H1 (cell line): Measurements from ENCODE around the gene CXCL14. TPM values are rescaled to one million over a fixed set of nuclear protein-coding genes. Genes with fewer than 3 reads are reported as not detected.

ENCODE experiments used
- CTCF ChIA-PET: fragments of 300-600 bp; sonication (Branson Sonifier 250); formaldehyde crosslinking; loops from one replicate; lab custom pipeline; 2021; ENCODE audit not compliant: partially characterized antibody; lab: Charles Lee
- POLR2A ChIA-PET: fragments of 300-600 bp; sonication (Branson Sonifier 250); formaldehyde crosslinking; loops from one replicate; lab custom pipeline; 2021; ENCODE audit warnings: inconsistent platforms; ENCODE audit not compliant: partially characterized antibody; lab: Charles Lee
- DNase-seq, 2 experiments: peaks; one replicate each; pipeline versions ENCODE4 v3.0.0 to v3.0.0-alpha.2; 2010 to 2022; ENCODE audit warnings: low spot score in 2 of 2, low read depth in 1 of 2, mixed read lengths in 1 of 2
- FAIRE-seq: peaks from 2 replicates; lab custom pipeline; 2011; peaks lifted over from hg19 to GRCh38; lab: Jason Lieb, UNC
- H2AFZ ChIP-seq: 2 replicates; pipeline ENCODE4 v1.8.1; 2012; ENCODE audit warnings: low read length, inconsistent platforms
- H2AK5ac ChIP-seq: 2 replicates; pipeline ENCODE4 v1.6.1; 2013; ENCODE audit warnings: low read depth, low read length
- H2BK120ac ChIP-seq: replicated peaks from 2 replicates; pipeline ENCODE3; 2013; ENCODE audit warnings: low read depth, low read length, inconsistent platforms
- H2BK12ac ChIP-seq: 2 replicates; pipeline ENCODE4 v1.6.1; 2013; ENCODE audit warnings: low read depth, low read length
- H2BK15ac ChIP-seq: 2 replicates; pipeline ENCODE4 v1.6.1; 2013; ENCODE audit warnings: low read length
- H2BK20ac ChIP-seq: 2 replicates; pipeline ENCODE4 v1.6.1; 2013; ENCODE audit warnings: low read length
- H2BK5ac ChIP-seq: 2 replicates; pipeline ENCODE4 v1.6.1; 2013; ENCODE audit warnings: low read depth, low read length
- H3K14ac ChIP-seq: 2 replicates; pipeline ENCODE4 v1.6.1; 2013; ENCODE audit warnings: inconsistent platforms; ENCODE audit not compliant: insufficient read length
- H3K18ac ChIP-seq: 2 replicates; pipeline ENCODE4 v1.6.1; 2013; ENCODE audit warnings: low read length; ENCODE audit errors: extremely low read depth
- H3K23ac ChIP-seq: 2 replicates; pipeline ENCODE4 v1.6.1; 2013; ENCODE audit warnings: inconsistent platforms; ENCODE audit not compliant: insufficient read length
- H3K23me2 ChIP-seq: 2 replicates; pipeline ENCODE4 v1.6.1; 2013; ENCODE audit warnings: low read depth, low read length
- H3K27ac ChIP-seq: 2 replicates; pipeline ENCODE4 v1.6.1; 2011; ENCODE audit warnings: low read depth, low read length, inconsistent platforms
- H3K27me3 ChIP-seq, 4 experiments: replicated peaks in 1 of 4; 1 replicate in 1 of 4; 2 replicates in 3 of 4; pipeline versions ENCODE4 v1.6.1 to v1.8.1; 2011 to 2013; ENCODE audit warnings: low read length in 3 of 4, mild to moderate bottlenecking in 3 of 4, inconsistent platforms in 2 of 4, mixed read lengths in 2 of 4, moderate library complexity in 1 of 4; ENCODE audit not compliant: control insufficient read depth in 3 of 4, insufficient read depth in 3 of 4; ENCODE audit errors: extremely low read depth in 1 of 4
- H3K36me3 ChIP-seq, 4 experiments: 2 replicates each; pipeline versions ENCODE4 v1.6.1 to v1.8.1; 2011 to 2013; ENCODE audit warnings: mild to moderate bottlenecking in 4 of 4, low read length in 3 of 4, moderate library complexity in 2 of 4, control low read depth in 1 of 4, inconsistent platforms in 1 of 4; ENCODE audit not compliant: insufficient read depth in 4 of 4, control insufficient read depth in 2 of 4
- H3K4ac ChIP-seq: replicated peaks from 2 replicates; pipeline ENCODE3; 2013; ENCODE audit warnings: low read length, low read depth, mixed read lengths, inconsistent platforms; ENCODE audit not compliant: insufficient read length
- H3K4me1 ChIP-seq, 4 experiments: replicated peaks in 1 of 4; 1 replicate in 1 of 4; 2 replicates in 3 of 4; pipeline versions ENCODE4 v1.6.1 to v1.8.1; 2011 to 2013; ENCODE audit warnings: low read length in 3 of 4, inconsistent platforms in 2 of 4, mixed read lengths in 1 of 4; ENCODE audit not compliant: insufficient read depth in 4 of 4, control insufficient read depth in 3 of 4
- H3K4me2 ChIP-seq, 2 experiments: 2 replicates each; pipeline versions ENCODE4 v1.6.1 to v1.8.1; 2011 to 2013; ENCODE audit warnings: low read depth in 2 of 2, low read length in 2 of 2, control low read depth in 1 of 2, inconsistent platforms in 1 of 2, mild to moderate bottlenecking in 1 of 2; ENCODE audit not compliant: insufficient read depth in 1 of 2
- H3K4me3 ChIP-seq, 4 experiments: fragments of 200-600, 300-600 bp in 1 of 4; sonication (generic), shearing (Covaris generic), sonication (Bioruptor Twin) in 1 of 4; 2 replicates each; pipeline versions ENCODE4 v1.5.1 to v1.8.1; 2011 to 2016; ENCODE audit warnings: low read length in 4 of 4, low read depth in 3 of 4, control low read depth in 2 of 4, inconsistent platforms in 2 of 4, mild to moderate bottlenecking in 2 of 4, mixed read lengths in 1 of 4, moderate library complexity in 1 of 4; ENCODE audit not compliant: insufficient read depth in 2 of 4; ENCODE audit errors: extremely low read depth in 1 of 4
- H3K56ac ChIP-seq: replicated peaks from 2 replicates; pipeline ENCODE3; 2013; ENCODE audit warnings: low read depth, mild to moderate bottlenecking, mixed read lengths, low read length, inconsistent platforms; ENCODE audit not compliant: insufficient read length
- H3K79me1 ChIP-seq: 2 replicates; pipeline ENCODE4 v1.6.1; 2013; ENCODE audit warnings: low read depth, low read length, control low read depth
- H3K79me2 ChIP-seq, 2 experiments: 2 replicates each; pipeline versions ENCODE4 v1.6.1 to v1.8.1; 2012 to 2013; ENCODE audit warnings: low read length in 2 of 2, mild to moderate bottlenecking in 2 of 2, inconsistent platforms in 1 of 2; ENCODE audit not compliant: insufficient read depth in 2 of 2, control insufficient read depth in 1 of 2
- H3K9ac ChIP-seq, 4 experiments: replicated peaks in 1 of 4; 1 replicate in 1 of 4; 2 replicates in 3 of 4; pipeline versions ENCODE4 v1.6.1 to v1.8.1; 2011 to 2013; ENCODE audit warnings: low read depth in 3 of 4, low read length in 3 of 4, control low read depth in 2 of 4, mild to moderate bottlenecking in 2 of 4, moderate library complexity in 2 of 4, inconsistent platforms in 1 of 4; ENCODE audit errors: extremely low read depth in 1 of 4
- H3K9me3 ChIP-seq, 2 experiments: 2 replicates each; pipeline versions ENCODE4 v1.6.1 to v1.8.1; 2012 to 2013; ENCODE audit warnings: mild to moderate bottlenecking in 2 of 2, moderate library complexity in 2 of 2, control low read depth in 1 of 2, inconsistent platforms in 1 of 2, low read depth in 1 of 2, low read length in 1 of 2, mixed read lengths in 1 of 2; ENCODE audit not compliant: insufficient read depth in 2 of 2
- H4K20me1 ChIP-seq, 2 experiments: replicated peaks in 1 of 2; 2 replicates each; pipeline versions ENCODE3 to v1.8.1; 2011 to 2013; ENCODE audit warnings: inconsistent platforms in 2 of 2, low read length in 2 of 2, mild to moderate bottlenecking in 1 of 2; ENCODE audit not compliant: insufficient read depth in 2 of 2, control insufficient read depth in 1 of 2
- H4K5ac ChIP-seq: 2 replicates; pipeline ENCODE4 v1.6.1; 2013; ENCODE audit warnings: low read length, low read depth, mixed read lengths, inconsistent platforms; ENCODE audit not compliant: insufficient read length
- H4K8ac ChIP-seq: 2 replicates; pipeline ENCODE4 v1.8.0; 2013; ENCODE audit warnings: mild to moderate bottlenecking, moderate library complexity, low read length, inconsistent platforms; ENCODE audit not compliant: insufficient read depth; ENCODE audit errors: extremely low read depth
- H4K91ac ChIP-seq: replicated peaks from 2 replicates; pipeline ENCODE3; 2013; ENCODE audit warnings: low read length, mixed read lengths, inconsistent platforms; ENCODE audit not compliant: insufficient read length
- CREB1 ChIP-seq: IDR thresholded peaks from 2 replicates; pipeline ENCODE4 v1.6.1; 2012; ENCODE audit warnings: inconsistent platforms
- WGBS, 2 experiments: shearing (Covaris generic) in 1 of 2; methylation state at CpG; one replicate each; pipeline versions ENCODE4 v1.1.6 to v1.1.7; 2013 to 2015; ENCODE audit warnings: low lambda C conversion rate in 2 of 2, mixed read lengths in 2 of 2, inconsistent platforms in 1 of 2, low coverage in 1 of 2, missing lambda C conversion rate in 1 of 2; ENCODE audit not compliant: insufficient replicate concordance in 2 of 2, insufficient coverage in 1 of 2, insufficient read length in 1 of 2; ENCODE audit errors: extremely low coverage in 1 of 2, missing lambda C conversion rate in 1 of 2; 5-methylcytosine and 5-hydroxymethylcytosine counted together
- polyA plus RNA-seq, 7 experiments: library from polyadenylated mRNA; depleted of rRNA in 3 of 7; stranded (reverse) in 5 of 7; unstranded in 2 of 7; fragments of >200 nt in 5 of 7; fragments of 200-250 nt in 2 of 7; gene quantifications; 1 replicate in 5 of 7; 2 replicates in 1 of 7; 4 replicates in 1 of 7; pipeline versions ENCODE4 v1.2.1 to v1.2.3, GENCODE V29; 2011 to 2013; ENCODE audit warnings: missing spikeins in 2 of 7, mixed read lengths in 2 of 7
- total RNA-seq: library from RNA; stranded (reverse); fragmentation: NEBNext Ultra II Directional; extraction: Animal tissue kit (Norgen Biotek cat#: 25700); gene quantifications from 2 replicates; pipeline ENCODE4 v1.2.1, GENCODE V29; 2021

Gene CXCL14
- total and polyA plus RNA-seq, 2 of the 8 experiments (the other 6 are each of a cell fraction or from before 2014, with no cell fraction given) = 1.5 to 1.8 TPM

GRCh38 chr5:135582099-135582781 is 3.4 kb upstream of the CXCL14 start:
- no peaks in the 10 kb centered on the region for H3K36me3 ChIP-seq
- H3K27me3 ChIP-seq = peaks cover 11 to 37% (median 34%) of the 10 kb centered on the region in 4 experiments
- no peak overlapping the region for H3K18ac ChIP-seq
- peak overlapping the region; percentile 95; the same call in 1 of the 2 replicates for H2BK15ac ChIP-seq
- H3K56ac ChIP-seq = no peak overlapping the region
- peaks cover 9% of the 10 kb centered on the region for H3K23me2 ChIP-seq
- H3K4me2 ChIP-seq = no peak overlapping the region
- H2AFZ ChIP-seq = no peak overlapping the region
- no peak overlapping the region for H3K4ac ChIP-seq
- 0 out of 2 replicates have a peak overlapping the region, but pooled peaks have one; percentile 43 for H2BK20ac ChIP-seq
- H3K9ac ChIP-seq = no peak overlapping the region
- peaks cover 4 to 14% (median 10%) of the 10 kb centered on the region in 4 experiments for H3K4me1 ChIP-seq
- no peak overlapping the region for H4K5ac ChIP-seq
- no peak overlapping the region for H2BK120ac ChIP-seq
- no peaks in the 10 kb centered on the region for H3K79me2 ChIP-seq
- H4K8ac ChIP-seq = no peak overlapping the region
- H3K79me1 ChIP-seq = no peaks in the 10 kb centered on the region
- H2AK5ac ChIP-seq = no peak overlapping the region
- H3K9me3 ChIP-seq = 0 out of 4 replicates have a peak, but pooled peaks cover 0 to 3% of the 10 kb centered on the region in 2 experiments
- no peak overlapping the region for H3K4me3 ChIP-seq
- 85% methylated on average over 6 of the region's 6 CpGs; no CpG with 5 or more reads in 1 of the 2 experiments for WGBS, 2 experiments
- H3K14ac ChIP-seq = no peak overlapping the region
- ChIA-PET POLR2A (no interaction called here), CTCF (interaction anchor here (1.1 to 18.1 kb wide), 3 partner anchors 11 to 252 kb away, joined by 3 to 248 read pairs (median 6); partner anchors contain the start of gene SLC25A48)
- H2BK12ac ChIP-seq = 0 out of 2 replicates have a peak overlapping the region, but pooled peaks have one; percentile 27
- no peak overlapping the region; the same call in 1 of the 2 replicates for H2BK5ac ChIP-seq
- no peak overlapping the region for H4K91ac ChIP-seq
- H3K27ac ChIP-seq = no peak overlapping the region
- FAIRE-seq = no peak
- DNase-seq = no peak
- no peak overlapping the region for H3K23ac ChIP-seq
- peaks cover 0 to 1% of the 10 kb centered on the region in 2 experiments for H4K20me1 ChIP-seq
- TF ChIP-seq CREB1 = no peak
